HCT116 (cell line): ENCODE results near the gene ATG3. TPM values are rescaled to one million over a fixed set of nuclear protein-coding genes. Genes with fewer than 3 reads are reported as not detected.

ENCODE experiments used
- ATAC-seq: fragments of 200-7000 bp; cut with Tn5 transposase; 2 replicates; pipeline ENCODE4 v1.9.1; 2020; ENCODE audit warnings: mild to moderate bottlenecking, moderate library complexity
- BruUV-seq: library from RNA; stranded (reverse); fragments of 400-500 nt; replicated peaks from 2 replicates; lab custom pipeline; 2021; lab: Mats Ljungman, UMichigan
- CTCF ChIA-PET: fragments of 300-600 bp; sonication (Branson Sonifier 250); formaldehyde crosslinking; loops from one replicate; lab custom pipeline; 2021; ENCODE audit warnings: antibody characterized with exemption; lab: Charles Lee
- POLR2A ChIA-PET: fragments of 300-600, 350-600 bp; sonication (Branson Sonifier 250); formaldehyde crosslinking; loops from one replicate; lab custom pipeline; 2021; ENCODE audit warnings: antibody characterized with exemption; lab: Charles Lee
- RAD21 ChIA-PET, 2 experiments: fragments of 300-600 bp; sonication (Branson Sonifier 250); formaldehyde crosslinking; loops; one replicate each; lab custom pipeline; 2023; ENCODE audit warnings: low total read pairs in 2 of 2; ENCODE audit not compliant: uncharacterized antibody in 2 of 2, unreplicated experiment in 2 of 2, low non-redundant PET in 1 of 2; lab: Charles Lee
- DNase-seq: peaks from one replicate; pipeline ENCODE4 v3.0.0-alpha.2; 2010; ENCODE audit warnings: low read depth, low spot score
- H2AFZ ChIP-seq: fragments of 200-600 bp; shearing (Covaris generic), sonication (generic); 2 replicates; pipeline ENCODE4 v1.6.1; 2017; ENCODE audit warnings: low read depth, mixed run types, mixed read lengths, antibody characterized with exemption, low read length; ENCODE audit not compliant: poor library complexity, severe bottlenecking
- H3K27ac ChIP-seq: 2 replicates; pipeline ENCODE4 v1.5.1; 2012; ENCODE audit warnings: low read depth, low read length
- H3K27me3 ChIP-seq: fragments of 200-600 bp; sonication (generic); 2 replicates; pipeline ENCODE4 v1.6.1; 2016; ENCODE audit warnings: mixed run types, low read length, mixed read lengths; ENCODE audit not compliant: insufficient read depth
- H3K36me3 ChIP-seq, 2 experiments: fragments of 200-500 bp in 1 of 2; fragments of 200-600 bp in 1 of 2; sonication (Bioruptor generic) in 1 of 2; sonication (generic) in 1 of 2; 2 replicates each; pipeline versions ENCODE4 v1.5.1 to v1.6.1; 2014 to 2016; ENCODE audit warnings: low read length in 2 of 2, inconsistent platforms in 1 of 2, mixed read lengths in 1 of 2, mixed run types in 1 of 2; ENCODE audit not compliant: insufficient read depth in 2 of 2, control insufficient read depth in 1 of 2
- H3K4me1 ChIP-seq, 2 experiments: fragments of 200-600 bp in 1 of 2; sonication (generic) in 1 of 2; 2 replicates each; pipeline versions ENCODE4 v1.5.1 to v1.6.1; 2012 to 2017; ENCODE audit warnings: low read length in 2 of 2, inconsistent platforms in 1 of 2, mild to moderate bottlenecking in 1 of 2, mixed read lengths in 1 of 2, mixed run types in 1 of 2, moderate library complexity in 1 of 2; ENCODE audit not compliant: insufficient read depth in 2 of 2, control insufficient read depth in 1 of 2
- H3K4me2 ChIP-seq: fragments of 200-600 bp; sonication (generic); 2 replicates; pipeline ENCODE4 v1.6.1; 2017; ENCODE audit warnings: mixed run types, low read length, mixed read lengths
- H3K4me3 ChIP-seq, 2 experiments: fragments of 200-600 bp in 1 of 2; sonication (generic) in 1 of 2; replicated peaks in 1 of 2; 2 replicates each; pipeline ENCODE4 v1.5.1; 2011 to 2016; ENCODE audit warnings: low read length in 2 of 2, control low read depth in 1 of 2, low read depth in 1 of 2, mild to moderate bottlenecking in 1 of 2, mixed read lengths in 1 of 2, mixed run types in 1 of 2
- H3K79me2 ChIP-seq: fragments of 200-600 bp; sonication (generic); 2 replicates; pipeline ENCODE4 v1.6.1; 2017; ENCODE audit warnings: mild to moderate bottlenecking, mixed run types, low read length, moderate library complexity, mixed read lengths; ENCODE audit not compliant: insufficient read depth
- H3K9ac ChIP-seq: fragments of 200-600 bp; sonication (generic); 2 replicates; pipeline ENCODE4 v1.6.1; 2016; ENCODE audit warnings: low read length, mixed read lengths
- H3K9me2 ChIP-seq: fragments of 200-600 bp; sonication (generic), shearing (Covaris generic); 2 replicates; pipeline ENCODE4 v1.6.1; 2017; ENCODE audit warnings: mixed run types, mild to moderate bottlenecking, moderate library complexity; ENCODE audit not compliant: insufficient read depth
- H3K9me3 ChIP-seq, 2 experiments: fragments of 200-500 bp in 1 of 2; fragments of 200-600 bp in 1 of 2; sonication (Bioruptor generic) in 1 of 2; sonication (generic) in 1 of 2; 2 replicates each; pipeline ENCODE4 v1.6.1; 2014 to 2017; ENCODE audit warnings: low read length in 2 of 2, mixed read lengths in 2 of 2, inconsistent platforms in 1 of 2, low read depth in 1 of 2, mild to moderate bottlenecking in 1 of 2, mixed run types in 1 of 2, moderate library complexity in 1 of 2; ENCODE audit not compliant: control insufficient read depth in 1 of 2, insufficient read depth in 1 of 2
- H4K20me1 ChIP-seq: fragments of 200-600 bp; sonication (generic), shearing (Covaris generic); 2 replicates; pipeline ENCODE4 v1.6.1; 2017; ENCODE audit warnings: mixed run types, mild to moderate bottlenecking, moderate library complexity; ENCODE audit not compliant: insufficient read depth
- ATF3 ChIP-seq: IDR thresholded peaks from 2 replicates; pipeline ENCODE4 v1.6.1; 2012
- CEBPB ChIP-seq: IDR thresholded peaks from 2 replicates; pipeline ENCODE4 v1.6.1; 2012; ENCODE audit warnings: low read depth
- CTCF ChIP-seq, 3 experiments: fragments of 200-600 bp in 1 of 3; sonication (generic) in 1 of 3; IDR thresholded peaks in 2 of 3; conservative IDR thresholded peaks in 1 of 3; 2 replicates each; pipeline ENCODE4 v1.5.1; 2012 to 2017; ENCODE audit warnings: low read depth in 2 of 3, low read length in 2 of 3, antibody characterized with exemption in 1 of 3, borderline replicate concordance in 1 of 3, control low read depth in 1 of 3, mild to moderate bottlenecking in 1 of 3, mixed read lengths in 1 of 3, mixed run types in 1 of 3, moderate library complexity in 1 of 3; ENCODE audit not compliant: insufficient read depth in 1 of 3
- EGR1 ChIP-seq: IDR thresholded peaks from 2 replicates; pipeline ENCODE4 v1.6.1; 2012; ENCODE audit warnings: low read depth
- ELF1 ChIP-seq: IDR thresholded peaks from 2 replicates; pipeline ENCODE4 v1.6.1; 2012; ENCODE audit warnings: low read depth, borderline replicate concordance
- EZH2phosphoT487 ChIP-seq: fragments of 200-600 bp; IDR thresholded peaks from 2 replicates; pipeline ENCODE4 v1.6.1; 2018; ENCODE audit warnings: antibody characterized with exemption, borderline replicate concordance
- FOSL1 ChIP-seq: IDR thresholded peaks from 2 replicates; pipeline ENCODE4 v1.6.1; 2012; ENCODE audit warnings: low read depth
- JUND ChIP-seq: IDR thresholded peaks from 2 replicates; pipeline ENCODE4 v1.6.1; 2012
- MAX ChIP-seq: IDR thresholded peaks from 2 replicates; pipeline ENCODE4 v1.6.1; 2012
- POLR2A ChIP-seq: IDR thresholded peaks from 2 replicates; pipeline ENCODE4 v1.7.0; 2011; ENCODE audit warnings: borderline replicate concordance; ENCODE audit not compliant: insufficient read depth, insufficient read length; ENCODE audit errors: extremely low read depth
- RAD21 ChIP-seq: IDR thresholded peaks from 2 replicates; pipeline ENCODE4 v1.6.1; 2012; ENCODE audit warnings: low read depth, mild to moderate bottlenecking
- REST ChIP-seq: IDR thresholded peaks from 2 replicates; pipeline ENCODE4 v1.6.1; 2012; ENCODE audit warnings: low read depth
- SIN3A ChIP-seq: IDR thresholded peaks from 2 replicates; pipeline ENCODE4 v1.6.1; 2012; ENCODE audit warnings: low read depth
- SRF ChIP-seq: IDR thresholded peaks from 2 replicates; pipeline ENCODE4 v1.6.1; 2012; ENCODE audit warnings: low read depth
- TCF7L2 ChIP-seq: IDR thresholded peaks from 2 replicates; pipeline ENCODE4 v1.7.0; 2011; ENCODE audit warnings: borderline replicate concordance, inconsistent platforms; ENCODE audit not compliant: insufficient read depth, insufficient read length; ENCODE audit errors: extremely low read depth
- YY1 ChIP-seq: IDR thresholded peaks from 2 replicates; pipeline ENCODE4 v1.6.1; 2011; ENCODE audit warnings: low read length, low read depth, moderate library complexity, mild to moderate bottlenecking; ENCODE audit not compliant: insufficient replicate concordance; ENCODE audit errors: extremely low read depth
- ZFX ChIP-seq: fragments of 450-650 bp; IDR thresholded peaks from 2 replicates; pipeline ENCODE4 v1.6.1; 2017
- ZNF274 ChIP-seq: fragments of 200-500 bp; sonication (Bioruptor generic); IDR thresholded peaks from 2 replicates; pipeline ENCODE4 v1.6.1; 2014; ENCODE audit warnings: mild to moderate bottlenecking, low read depth, low read length, inconsistent platforms
- intact Hi-C: fragments of 100-400 bp; cut with micrococcal nuclease; formaldehyde crosslinking; loops from 2 replicates; pipeline ENCODE4 v1.10.0; 2022
- total RNA-seq: library from RNA; stranded (reverse); gene quantifications from one replicate; pipeline ENCODE4 v1.2.1, GENCODE V29; 2021; ENCODE audit not compliant: unreplicated experiment

The ATG3 gene
- total RNA-seq, 1 experiment from 2014 or later, result 56.4 TPM

- no peak for DNase-seq
- Histone ChIP-seq H3K36me3 (peaks cover 8 to 18% of the 10 kb centered on the region in 2 experiments; a peak in 2 of 4 replicates), H4K20me1 (no peaks in the 10 kb centered on the region), H3K9ac (no peak overlapping the region), H3K79me2 (peaks cover 66% of the 10 kb centered on the region), H3K4me3 (no peak overlapping the region), H3K27ac (no peak overlapping the region), H3K4me1 (no peaks in the 10 kb centered on the region), H3K9me2 (no peaks in the 10 kb centered on the region), H2AFZ (no peak overlapping the region), H3K4me2 (no peak overlapping the region), H3K27me3 (no peaks in the 10 kb centered on the region), H3K9me3 (no peaks in the 10 kb centered on the region)
- ATAC-seq, result no peak
- ChIA-PET RAD21 (no interaction called here), CTCF (no interaction called here), POLR2A (no interaction called here)
- intact Hi-C loops, result no loop called here
- BruUV-seq, result no TSS peak
- TF ChIP-seq JUND (no peak), TCF7L2 (no peak), REST (no peak), ZNF274 (no peak), FOSL1 (no peak), POLR2A (no peak), ELF1 (no peak), MAX (no peak), EZH2phosphoT487 (no peak), SRF (no peak), RAD21 (no peak), SIN3A (no peak), ZFX (no peak), ATF3 (no peak), CEBPB (no peak), CTCF (IDR thresholded peaks at IDR 0.05 in 2 of 3, conservative IDR thresholded peaks at IDR 0.05 in 1 of 3; ENCODE audit: borderline replicate concordance in 1 of 3, insufficient read depth in 1 of 3, low read depth in 2 of 3, low read length in 2 of 3) (no peak), EGR1 (no peak), YY1 (no peak)
- TF ChIP-seq, all 23 proteins: peak for 0
Measured at GRCh38 chr3:112550859-112551258, 10.9 kb downstream of the ATG3 start.
